ENCODE data around the gene POLL. TPM values are rescaled to one million over a fixed set of nuclear protein-coding genes. Genes with fewer than 3 reads are reported as not detected.

POLL gene
- total RNA-seq, 8 experiments from 2014 or later = 12.5 to 28.0 (median 16.3) TPM

DNA sequence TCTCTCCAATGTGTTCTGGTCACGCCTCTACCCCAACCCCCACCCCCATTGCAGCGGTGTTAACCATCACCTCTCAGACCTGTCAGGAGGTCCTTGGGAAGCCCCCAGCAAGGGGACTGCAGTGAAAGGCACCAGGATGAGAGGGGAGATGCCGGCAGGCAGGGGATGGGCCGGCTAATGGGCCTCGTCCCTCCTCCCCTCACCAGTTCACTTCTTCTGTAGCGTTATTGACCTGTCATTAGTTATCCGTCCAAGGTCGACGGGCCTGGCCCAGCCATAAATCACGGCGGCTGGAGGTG lies 18.8 kb downstream of the POLL start:
- Histone ChIP-seq H3K27ac (peak overlapping the region in 1 of 2 donors; percentile 40), H3K4me3 (peak overlapping the region in 3 of 5 donors; percentile 29 to 51 (median 37)), H3K4me1 (replicated peaks in 1 of 2) (peaks cover 26 to 35% of the 10 kb centered on the region in 2 donors)
- no peak for ATAC-seq (replicated peaks in 6 of 8)
- WGBS, 10 experiments = 0% methylated on average over 2 of the region's 11 CpGs; no CpG with 5 or more reads in 9 of the 10 experiments
- in situ Hi-C loops (cut with MboI; ENCODE audit: low pct_unique_long_range_greater_than_20kb in 2 of 9, low sequenced_read_pairs in 9 of 9, unreplicated experiment in 9 of 9) = loop anchor here in 8 of 9 experiments (10.0 to 25.0 kb wide), 3 partner anchors 257 to 357 kb away; no protein-coding TSS in a partner anchor

DNA sequence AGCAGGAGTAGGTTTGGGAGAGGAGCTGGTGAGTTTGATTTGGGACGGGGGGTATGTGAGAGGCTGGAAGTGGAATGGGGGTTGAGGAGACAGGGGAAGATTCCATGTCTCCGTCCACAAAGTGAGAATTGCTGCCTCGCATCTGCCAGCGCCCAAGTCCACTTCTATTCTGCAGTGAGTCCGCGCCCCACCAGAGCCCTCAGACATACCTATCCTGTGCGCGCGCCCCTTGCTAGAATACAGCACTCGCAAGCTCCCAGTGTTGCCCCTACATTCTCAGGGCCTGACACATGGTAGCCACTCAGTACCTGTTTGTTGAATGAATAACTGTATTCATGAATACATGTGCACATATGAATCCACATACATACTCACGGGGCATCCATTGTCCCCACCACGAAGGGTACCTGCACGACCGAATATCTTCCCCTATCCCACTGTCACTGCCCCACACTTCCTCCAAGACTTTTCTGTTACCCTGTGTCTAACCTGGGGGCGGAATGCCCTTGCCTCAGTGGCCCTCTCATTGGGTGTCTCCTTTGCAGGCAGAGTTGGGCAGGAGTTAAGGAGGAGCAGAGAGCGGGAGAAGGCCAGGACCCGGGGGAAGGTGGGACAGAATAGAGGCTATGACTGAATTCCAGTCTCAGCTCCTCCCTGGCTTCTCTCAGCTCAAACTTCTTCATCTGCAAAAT lies 19.9 kb downstream of the POLL start:
- in situ Hi-C loops (cut with MboI; ENCODE audit: low pct_unique_long_range_greater_than_20kb in 2 of 9, low sequenced_read_pairs in 9 of 9, unreplicated experiment in 9 of 9) = loop anchor here in 8 of 9 experiments (10.0 to 25.0 kb wide), 3 partner anchors 256 to 356 kb away; no protein-coding TSS in a partner anchor
- Histone ChIP-seq H3K4me3 (no peak overlapping the region), H3K27ac (no peak overlapping the region), H3K4me1 (replicated peaks in 1 of 2) (peaks cover 26 to 29% of the 10 kb centered on the region in 2 donors)
- 57 to 100% (median 85%) methylated on average over 1 to 12 of the region's 17 CpGs; no CpG with 5 or more reads in 2 of the 10 experiments for WGBS, 10 experiments
- no peak for ATAC-seq (replicated peaks in 6 of 8)

DNA sequence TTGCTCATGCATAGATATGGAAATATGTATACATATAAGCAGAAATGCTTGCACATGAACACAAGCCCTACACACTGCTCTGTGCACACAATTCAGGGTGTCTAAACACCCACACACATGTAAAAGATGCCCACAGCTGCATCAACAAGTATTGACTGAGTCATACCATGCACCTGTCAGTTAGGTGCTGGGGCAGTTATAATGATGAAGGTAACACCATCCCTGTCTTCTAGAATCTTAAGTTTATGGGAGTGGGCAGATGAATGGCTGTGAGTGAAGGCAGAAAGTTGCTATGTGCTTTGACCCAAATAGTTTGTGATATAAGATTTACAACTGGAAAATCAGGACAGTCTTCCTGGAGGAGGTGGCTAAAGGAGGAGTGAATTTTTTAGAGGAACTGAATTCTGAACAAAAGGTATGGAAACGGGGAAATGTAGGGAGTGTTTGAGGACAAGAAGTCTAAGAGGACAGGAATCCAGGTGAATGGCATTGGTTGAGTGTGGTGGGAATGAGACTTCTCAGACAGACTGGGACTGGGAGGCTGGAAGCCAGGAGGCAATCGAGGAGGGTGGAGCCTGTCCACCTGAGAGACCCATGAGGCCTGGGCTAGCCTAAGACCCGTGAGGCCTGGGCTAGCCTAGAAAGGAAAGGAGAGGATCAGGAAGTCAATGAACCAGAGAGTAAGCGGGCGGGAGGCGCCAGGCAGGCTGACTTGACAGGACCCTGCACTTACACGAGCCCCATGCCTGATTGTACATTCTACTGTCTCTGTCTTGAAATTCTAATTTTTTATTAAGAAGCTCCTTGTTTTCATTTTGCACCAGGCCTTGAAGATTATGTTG lies 20.7 kb downstream of the POLL start:
- 0 to 100% (median 75%) methylated on average over 1 to 6 of the region's 7 CpGs; no CpG with 5 or more reads in 2 of the 10 experiments for WGBS, 10 experiments
- H3K4me3 ChIP-seq = no peak overlapping the region

DNA sequence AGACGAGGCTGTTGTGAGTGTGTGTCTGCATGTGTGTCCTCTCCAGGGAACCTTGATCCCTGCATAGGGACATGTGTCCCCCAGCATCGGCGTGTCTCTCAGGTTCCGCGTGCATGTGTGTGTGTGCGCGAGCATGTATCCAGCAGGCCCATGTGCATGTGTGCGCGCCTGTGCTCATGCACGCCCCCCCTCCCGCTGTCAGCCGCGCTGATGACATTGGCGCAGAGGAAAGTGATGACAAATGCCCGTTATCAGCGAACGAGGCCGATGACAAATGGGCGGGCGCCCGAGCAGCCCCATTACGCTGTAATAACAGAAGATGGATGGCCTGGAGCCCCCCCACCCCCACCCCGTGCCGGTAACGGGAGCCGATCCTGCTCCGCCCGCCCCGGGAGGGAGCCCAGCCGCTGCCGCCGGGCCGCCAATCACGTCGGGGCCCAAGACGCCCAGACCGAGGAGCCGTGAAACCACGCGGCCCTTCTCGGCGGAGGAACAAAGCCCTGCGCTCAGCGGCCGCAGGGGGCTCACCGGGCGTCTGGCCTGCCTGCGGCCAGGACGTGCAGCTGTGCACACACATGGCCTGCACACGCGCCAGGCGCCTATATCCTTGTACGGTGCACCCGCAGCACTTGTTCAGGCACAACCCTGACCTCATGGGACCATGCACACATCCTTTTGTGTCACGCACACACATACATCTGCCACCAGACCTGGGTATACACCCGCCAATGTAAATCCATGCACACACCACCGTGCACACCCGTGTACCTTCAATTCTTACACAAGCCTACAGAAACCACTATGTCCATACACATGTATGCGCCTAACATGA lies 21.5 kb downstream of the POLL start:
- Histone ChIP-seq H3K4me1 (replicated peaks in 1 of 2) (peaks cover 26 to 32% of the 10 kb centered on the region in 2 donors), H3K4me3 (peak overlapping the region in 1 of 5 donors; percentile 17), H3K27ac (peak overlapping the region; percentile 49 to 74)
- WGBS, 10 experiments = 8 to 85% (median 24%) methylated on average over 2 to 28 of the region's 59 CpGs; no CpG with 5 or more reads in 3 of the 10 experiments
- in situ Hi-C loops (cut with MboI; ENCODE audit: low pct_unique_long_range_greater_than_20kb in 2 of 9, low sequenced_read_pairs in 9 of 9, unreplicated experiment in 9 of 9) = loop anchor here in 8 of 9 experiments (10.0 to 25.0 kb wide), 3 partner anchors 254 to 354 kb away; no protein-coding TSS in a partner anchor
- peak; percentile 10 to 76 (median 68) for ATAC-seq (replicated peaks in 6 of 8)

More for the DNA sequence above, 20.7 kb downstream of the POLL start:
- in situ Hi-C loops (cut with MboI; ENCODE audit: low pct_unique_long_range_greater_than_20kb in 2 of 9, low sequenced_read_pairs in 9 of 9, unreplicated experiment in 9 of 9) = loop anchor here in 8 of 9 experiments (10.0 to 25.0 kb wide), 3 partner anchors 255 to 355 kb away; no protein-coding TSS in a partner anchor
- peak in 1 of 8 experiments; percentile 1 for ATAC-seq (replicated peaks in 6 of 8)
- H3K27ac ChIP-seq = peak overlapping the region; percentile 49 to 74
- peaks cover 26 to 29% of the 10 kb centered on the region in 2 donors for H3K4me1 ChIP-seq (replicated peaks in 1 of 2)

DNA sequence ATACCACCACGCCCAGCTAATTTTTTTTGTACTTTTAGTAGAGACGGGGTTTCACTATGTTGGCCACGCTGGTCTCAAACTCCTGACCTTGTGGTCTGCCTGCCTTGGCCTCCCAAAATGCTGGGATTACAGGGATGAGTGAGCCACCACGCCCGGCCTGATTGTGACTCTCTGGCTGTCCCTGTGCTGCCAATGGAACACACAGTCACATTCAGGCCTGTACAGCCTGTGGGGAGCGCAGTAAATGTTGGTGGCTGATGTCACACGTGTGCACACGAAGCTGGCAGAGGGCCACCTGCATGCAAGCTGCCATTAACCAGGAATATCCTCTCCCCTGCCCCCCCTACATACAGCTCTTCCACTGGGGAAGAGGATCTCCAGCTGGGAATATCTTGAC lies 22.1 kb downstream of the POLL start:
- peak overlapping the region in 1 of 5 donors; percentile 17 for H3K4me3 ChIP-seq
- in situ Hi-C loops (cut with MboI; ENCODE audit: low pct_unique_long_range_greater_than_20kb in 2 of 9, low sequenced_read_pairs in 9 of 9, unreplicated experiment in 9 of 9) = loop anchor here in 8 of 9 experiments (10.0 to 25.0 kb wide), 3 partner anchors 254 to 354 kb away; no protein-coding TSS in a partner anchor

DNA sequence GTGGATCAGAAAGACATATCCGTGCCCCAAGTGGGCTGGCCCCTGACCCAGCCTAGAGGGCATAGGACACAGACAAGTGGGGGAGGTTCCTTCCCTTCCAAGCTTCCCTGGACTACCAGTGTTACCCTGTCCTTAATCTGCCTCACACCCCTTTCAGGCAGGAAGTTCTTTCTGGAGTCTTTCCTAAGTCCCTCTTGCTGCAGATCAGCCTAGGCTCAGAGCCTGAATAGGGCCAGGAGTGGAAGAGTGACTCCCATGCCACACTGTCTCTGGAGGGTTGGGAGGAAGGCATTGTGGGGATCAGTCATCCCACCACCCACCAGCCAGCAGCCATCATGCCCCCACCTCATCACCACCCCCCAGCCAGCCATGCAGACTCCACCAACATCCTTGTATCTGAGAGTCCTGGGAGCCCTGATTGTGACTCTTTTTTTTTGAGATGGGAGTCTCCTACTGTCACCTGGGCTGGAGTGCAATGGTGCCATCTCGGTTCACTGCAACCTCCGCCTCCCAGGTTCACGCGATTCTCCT lies 22.6 kb downstream of the POLL start:
- WGBS, 10 experiments = 0 to 100% (median 88%) methylated on average over 1 to 4 of the region's 5 CpGs; no CpG with 5 or more reads in 4 of the 10 experiments
- Histone ChIP-seq H3K27ac (peak overlapping the region; percentile 49 to 74), H3K4me1 (replicated peaks in 1 of 2) (peaks cover 24 to 39% of the 10 kb centered on the region in 2 donors), H3K4me3 (no peak overlapping the region)
- ATAC-seq (replicated peaks in 6 of 8) = no peak
- in situ Hi-C loops (cut with MboI; ENCODE audit: low pct_unique_long_range_greater_than_20kb in 2 of 9, low sequenced_read_pairs in 9 of 9, unreplicated experiment in 9 of 9) = loop anchor here in 8 of 9 experiments (10.0 to 25.0 kb wide), 3 partner anchors 253 to 353 kb away; no protein-coding TSS in a partner anchor

More for the DNA sequence above, 22.1 kb downstream of the POLL start:
- peak in 2 of 8 experiments; percentile 35 to 44 for ATAC-seq (replicated peaks in 6 of 8)
- peak overlapping the region; percentile 49 to 74 for H3K27ac ChIP-seq
- 0 to 100% (median 55%) methylated on average over 1 to 8 of the region's 8 CpGs; no CpG with 5 or more reads in 3 of the 10 experiments for WGBS, 10 experiments
- H3K4me1 ChIP-seq (replicated peaks in 1 of 2) = peaks cover 26 to 38% of the 10 kb centered on the region in 2 donors

DNA sequence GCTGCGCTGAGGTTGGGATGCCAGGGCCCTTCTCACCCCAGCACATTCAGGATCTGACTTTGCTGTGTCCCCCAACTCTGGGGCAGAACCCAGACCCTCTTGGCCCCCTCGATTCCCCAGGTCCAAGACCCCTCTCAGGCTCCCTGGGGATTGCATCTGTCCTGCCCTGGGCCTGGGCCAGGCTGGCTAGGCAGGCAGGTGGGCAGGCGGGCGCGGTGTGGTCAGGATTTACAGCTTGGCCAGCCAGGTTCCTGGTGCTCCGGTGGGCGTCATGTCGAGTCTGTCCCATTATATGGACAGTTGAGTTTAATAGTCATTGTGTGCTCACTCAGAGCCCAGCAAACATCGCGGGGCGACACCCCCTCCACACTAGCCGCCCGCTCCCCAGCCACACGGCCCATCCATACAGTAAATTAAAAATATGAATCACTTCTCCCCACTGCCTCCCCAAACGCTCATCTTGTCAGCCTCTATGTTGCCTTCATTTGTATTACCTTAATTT lies 23.5 kb downstream of the POLL start:
- Histone ChIP-seq H3K4me1 (replicated peaks in 1 of 2) (peaks cover 28 to 46% of the 10 kb centered on the region in 2 donors), H3K27ac (no peak overlapping the region), H3K4me3 (no peak overlapping the region)
- WGBS, 10 experiments = 0 to 100% (median 78%) methylated on average over 1 to 7 of the region's 15 CpGs; no CpG with 5 or more reads in 6 of the 10 experiments
- ATAC-seq (replicated peaks in 6 of 8) = no peak
- in situ Hi-C loops (cut with MboI; ENCODE audit: low pct_unique_long_range_greater_than_20kb in 2 of 9, low sequenced_read_pairs in 9 of 9, unreplicated experiment in 9 of 9) = loop anchor here in 8 of 9 experiments (10.0 to 25.0 kb wide), 3 partner anchors 252 to 352 kb away; no protein-coding TSS in a partner anchor

- no peak overlapping the region for H3K27ac ChIP-seq
- WGBS, 10 experiments = 63 to 100% (median 66%) methylated on average over 1 to 5 of the region's 11 CpGs; no CpG with 5 or more reads in 4 of the 10 experiments
- no peak overlapping the region for H3K4me3 ChIP-seq
- ATAC-seq (replicated peaks in 6 of 8) = no peak
- in situ Hi-C loops (cut with MboI; ENCODE audit: low pct_unique_long_range_greater_than_20kb in 2 of 9, low sequenced_read_pairs in 9 of 9, unreplicated experiment in 9 of 9) = loop anchor here in 8 of 9 experiments (10.0 to 25.0 kb wide), 3 partner anchors 251 to 351 kb away; no protein-coding TSS in a partner anchor
- H3K4me1 ChIP-seq (replicated peaks in 1 of 2) = peaks cover 27 to 50% of the 10 kb centered on the region in 2 donors
These were observed 24.5 kb downstream of the POLL start for GRCh38 chr10:101563497-101564040.

- WGBS, 10 experiments = 33 to 89% (median 65%) methylated on average over 1 to 3 of the region's 3 CpGs; no CpG with 5 or more reads in 4 of the 10 experiments
- Histone ChIP-seq H3K4me1 (replicated peaks in 1 of 2) (peaks cover 27 to 53% of the 10 kb centered on the region in 2 donors), H3K27ac (no peak overlapping the region), H3K4me3 (no peak overlapping the region)
- no peak for ATAC-seq (replicated peaks in 6 of 8)
- in situ Hi-C loops (cut with MboI; ENCODE audit: low pct_unique_long_range_greater_than_20kb in 2 of 9, low sequenced_read_pairs in 9 of 9, unreplicated experiment in 9 of 9) = loop anchor here in 8 of 9 experiments (10.0 to 25.0 kb wide), 3 partner anchors 251 to 351 kb away; no protein-coding TSS in a partner anchor
These were observed 25.1 kb downstream of the POLL start for GRCh38 chr10:101563007-101563406.

GRCh38 chr10:101562231-101562630 lies 25.8 kb downstream of the POLL start:
- in situ Hi-C loops (cut with MboI; ENCODE audit: low pct_unique_long_range_greater_than_20kb in 2 of 9, low sequenced_read_pairs in 9 of 9, unreplicated experiment in 9 of 9) = loop anchor here in 8 of 9 experiments (10.0 to 25.0 kb wide), 3 partner anchors 250 to 350 kb away; no protein-coding TSS in a partner anchor
- WGBS, 10 experiments = 78 to 100% (median 80%) methylated on average over 1 to 3 of the region's 5 CpGs; no CpG with 5 or more reads in 5 of the 10 experiments
- ATAC-seq (replicated peaks in 6 of 8) = no peak

More at GRCh38 chr10:101562231-101562630, 25.8 kb downstream of the POLL start:
- Histone ChIP-seq H3K4me1 (replicated peaks in 1 of 2) (peaks cover 27 to 53% of the 10 kb centered on the region in 2 donors), H3K27ac (no peak overlapping the region), H3K4me3 (no peak overlapping the region)

All from motor neuron (in vitro differentiated cells).